ENCODE results near the gene GPR143.

- TF ChIP-seq MYC (IDR thresholded peaks at IDR 0.05; ENCODE audit: low read depth, low read length) (no peak), POLR2A (IDR thresholded peaks at IDR 0.05; ENCODE audit: extremely low read depth, insufficient read length) (no peak), CTCF (IDR thresholded peaks at IDR 0.05; ENCODE audit: low read depth, low read length) (no peak)
Measured at GRCh38 chrX:9765072-9765736, 443 bp downstream of the GPR143 start.

Measured in NB4 (cell line).